Femur (tissue), 1 donor: ENCODE measurements around the gene OLFM4.

ENCODE experiments used
- DNase-seq: peaks from one replicate; pipeline ENCODE4 v3.0.0-alpha.2; 2017

OLFM4 gene

GRCh38 chr13:53068585-53069520 lies 40.2 kb downstream of the OLFM4 start:
- peak; percentile 53 for DNase-seq

- no peak for DNase-seq
Observed at GRCh38 chr13:53069800-53070199, 41.2 kb downstream of the OLFM4 start.

GRCh38 chr13:53073711-53074110 lies 45.1 kb downstream of the OLFM4 start:
- DNase-seq = no peak

GRCh38 chr13:53074114-53074513 lies 45.5 kb downstream of the OLFM4 start:
- DNase-seq = no peak

- no peak for DNase-seq
Observed at GRCh38 chr13:53075356-53076041, 46.9 kb downstream of the OLFM4 start.

GRCh38 chr13:53079691-53080090 lies 51.1 kb downstream of the OLFM4 start:
- no peak for DNase-seq

GRCh38 chr13:53088871-53089270 lies 60.3 kb downstream of the OLFM4 start:
- no peak for DNase-seq

GRCh38 chr13:53089951-53090350 lies 61.3 kb downstream of the OLFM4 start:
- no peak for DNase-seq

- no peak for DNase-seq
Observed at GRCh38 chr13:53090461-53090860, 61.8 kb downstream of the OLFM4 start.

GRCh38 chr13:53092931-53093330 lies 64.3 kb downstream of the OLFM4 start:
- no peak for DNase-seq

- no peak for DNase-seq
Observed at GRCh38 chr13:53098455-53098854, 69.8 kb downstream of the OLFM4 start.

- no peak for DNase-seq
Observed at GRCh38 chr13:53100394-53101063, 71.9 kb downstream of the OLFM4 start.
